HFFc6 (cell line): ENCODE measurements around the gene ELL2. TPM values are rescaled to one million over a fixed set of nuclear protein-coding genes. Genes with fewer than 3 reads are reported as not detected.

ENCODE experiments used
- DNase-seq: peaks from one replicate; pipeline ENCODE4 v3.0.0-alpha.2; 2018
- H3K27ac Mint-ChIP-seq: 2 replicates; pipeline ENCODE4 v1.8.0; 2020; ENCODE audit warnings: mild to moderate bottlenecking, mixed read lengths
- H3K27me3 Mint-ChIP-seq: 2 replicates; pipeline ENCODE4 v1.8.0; 2021; ENCODE audit warnings: mild to moderate bottlenecking, moderate library complexity, mixed read lengths; ENCODE audit not compliant: insufficient read depth
- H3K36me3 Mint-ChIP-seq: 2 replicates; pipeline ENCODE4 v1.8.0; 2021; ENCODE audit warnings: low read depth, mixed read lengths
- H3K4me1 Mint-ChIP-seq: 2 replicates; pipeline ENCODE4 v1.8.0; 2020; ENCODE audit warnings: low read depth, mixed read lengths
- H3K4me3 Mint-ChIP-seq: 2 replicates; pipeline ENCODE4 v1.8.0; 2020; ENCODE audit warnings: mild to moderate bottlenecking, moderate library complexity, mixed read lengths
- H3K9me3 Mint-ChIP-seq: 2 replicates; pipeline ENCODE4 v1.8.0; 2020; ENCODE audit warnings: mild to moderate bottlenecking, mixed read lengths
- CTCF ChIP-seq: fragments of 200-600 bp; sonication (generic); IDR thresholded peaks from 2 replicates; pipeline ENCODE4 v1.5.0; 2021; ENCODE audit warnings: antibody characterized with exemption, mild to moderate bottlenecking
- total RNA-seq, 6 experiments: library from RNA; stranded (reverse); fragmentation: NEBNext Ultra II Directional; extraction: Animal tissue kit (Norgen Biotek cat#: 25700); gene quantifications; 2 replicates in 1 of 6; 3 replicates in 5 of 6; pipeline ENCODE4 v1.2.3, GENCODE V29; 2021

ELL2 gene
- total RNA-seq, 6 experiments from 2014 or later, result 346 to 505 (median 380) TPM

GRCh38 chr5:95983509-95983908 is 21.9 kb upstream of the ELL2 start:
- no peak for DNase-seq
- Mint-ChIP-seq H3K4me3 (no peak overlapping the region), H3K36me3 (no peaks in the 10 kb centered on the region), H3K4me1 (peaks cover 34% of the 10 kb centered on the region), H3K9me3 (no peaks in the 10 kb centered on the region), H3K27ac (no peak overlapping the region; the same call in 1 of the 2 replicates), H3K27me3 (no peaks in the 10 kb centered on the region)
- no peak for TF ChIP-seq CTCF

GRCh38 chr5:95983080-95983479 is 21.4 kb upstream of the ELL2 start:
- no peaks in the 10 kb centered on the region for H3K36me3 Mint-ChIP-seq
- no peaks in the 10 kb centered on the region for H3K27me3 Mint-ChIP-seq
- H3K9me3 Mint-ChIP-seq, result no peaks in the 10 kb centered on the region
- no peak for TF ChIP-seq CTCF
- H3K4me1 Mint-ChIP-seq, result peaks cover 34% of the 10 kb centered on the region
- H3K27ac Mint-ChIP-seq, result no peak overlapping the region
- no peak overlapping the region for H3K4me3 Mint-ChIP-seq
- no peak for DNase-seq

- Mint-ChIP-seq H3K27me3 (no peaks in the 10 kb centered on the region), H3K4me1 (peaks cover 21% of the 10 kb centered on the region), H3K4me3 (no peak overlapping the region), H3K9me3 (0 out of 2 replicates have a peak, but pooled peaks cover 5% of the 10 kb centered on the region), H3K36me3 (peaks cover 7% of the 10 kb centered on the region; the same call in 1 of the 2 replicates), H3K27ac (no peak overlapping the region; the same call in 1 of the 2 replicates)
- no peak for DNase-seq
- TF ChIP-seq CTCF, result no peak
These were observed 15.0 kb upstream of the ELL2 start for GRCh38 chr5:95976606-95977005.

GRCh38 chr5:95975703-95976102 is 14.1 kb upstream of the ELL2 start:
- H3K4me1 Mint-ChIP-seq, result peaks cover 21% of the 10 kb centered on the region
- no peak overlapping the region for H3K4me3 Mint-ChIP-seq
- no peak overlapping the region for H3K27ac Mint-ChIP-seq
- no peaks in the 10 kb centered on the region for H3K27me3 Mint-ChIP-seq
- H3K9me3 Mint-ChIP-seq, result 0 out of 2 replicates have a peak, but pooled peaks cover 5% of the 10 kb centered on the region
- peaks cover 7% of the 10 kb centered on the region; the same call in 1 of the 2 replicates for H3K36me3 Mint-ChIP-seq
- no peak for TF ChIP-seq CTCF
- DNase-seq, result no peak

- H3K4me1 Mint-ChIP-seq, result peaks cover 21% of the 10 kb centered on the region
- TF ChIP-seq CTCF, result no peak
- no peak for DNase-seq
- H3K27me3 Mint-ChIP-seq, result no peaks in the 10 kb centered on the region
- H3K36me3 Mint-ChIP-seq, result peaks cover 7% of the 10 kb centered on the region; the same call in 1 of the 2 replicates
- H3K27ac Mint-ChIP-seq, result peak overlapping the region; percentile 44
- no peak overlapping the region for H3K4me3 Mint-ChIP-seq
- H3K9me3 Mint-ChIP-seq, result 0 out of 2 replicates have a peak, but pooled peaks cover 5% of the 10 kb centered on the region
These were observed 12.2 kb upstream of the ELL2 start for GRCh38 chr5:95973793-95974325.
